Measurements from ENCODE around the gene GDPD5.
"Not testable (repeated sequence)": the region's sequence is repeated elsewhere in the genome, so short reads cannot be mapped to it uniquely, and the experiment has no call there.

Gene GDPD5

DNA sequence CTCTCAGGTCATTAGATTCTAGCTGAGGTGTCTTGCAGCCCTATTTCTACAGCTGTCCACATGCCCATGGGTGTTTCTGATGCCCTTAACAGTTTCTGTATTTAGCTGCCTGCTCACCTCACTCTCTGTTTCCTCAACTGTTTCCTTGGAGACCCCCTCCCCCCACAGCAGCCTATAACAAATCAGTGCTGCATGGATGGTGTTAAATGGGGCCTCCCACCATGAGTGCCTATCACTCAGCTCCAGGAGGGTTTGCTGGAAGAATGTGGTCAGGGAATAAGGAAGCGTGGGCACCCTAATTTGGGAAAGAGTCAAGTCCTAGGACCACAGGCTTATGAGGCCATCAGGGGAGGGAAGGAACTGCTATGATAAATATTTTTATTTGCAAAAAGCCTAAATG lies 101.3 kb downstream of the GDPD5 start:
- no peak for DNase-seq

DNA sequence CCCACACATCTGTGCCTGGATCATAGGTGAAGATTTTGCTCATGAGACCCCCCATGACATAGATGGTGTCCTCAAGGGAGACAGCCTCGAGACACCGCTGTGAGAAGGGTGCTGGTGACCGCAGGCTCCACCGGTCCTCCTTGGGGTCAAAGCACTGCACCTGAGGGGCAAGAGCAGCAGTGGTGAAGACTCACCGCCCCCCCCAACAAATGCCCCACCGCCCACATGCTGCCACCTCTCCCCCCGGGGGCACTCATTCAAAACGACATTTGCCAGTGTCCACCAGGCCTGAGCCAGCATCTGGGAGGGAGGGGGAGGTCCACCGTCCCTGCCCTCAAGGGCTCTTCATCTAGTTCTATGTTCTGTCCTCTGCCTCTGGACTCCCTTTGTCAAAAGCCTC lies 102.0 kb downstream of the GDPD5 start:
- DNase-seq = no peak

DNA sequence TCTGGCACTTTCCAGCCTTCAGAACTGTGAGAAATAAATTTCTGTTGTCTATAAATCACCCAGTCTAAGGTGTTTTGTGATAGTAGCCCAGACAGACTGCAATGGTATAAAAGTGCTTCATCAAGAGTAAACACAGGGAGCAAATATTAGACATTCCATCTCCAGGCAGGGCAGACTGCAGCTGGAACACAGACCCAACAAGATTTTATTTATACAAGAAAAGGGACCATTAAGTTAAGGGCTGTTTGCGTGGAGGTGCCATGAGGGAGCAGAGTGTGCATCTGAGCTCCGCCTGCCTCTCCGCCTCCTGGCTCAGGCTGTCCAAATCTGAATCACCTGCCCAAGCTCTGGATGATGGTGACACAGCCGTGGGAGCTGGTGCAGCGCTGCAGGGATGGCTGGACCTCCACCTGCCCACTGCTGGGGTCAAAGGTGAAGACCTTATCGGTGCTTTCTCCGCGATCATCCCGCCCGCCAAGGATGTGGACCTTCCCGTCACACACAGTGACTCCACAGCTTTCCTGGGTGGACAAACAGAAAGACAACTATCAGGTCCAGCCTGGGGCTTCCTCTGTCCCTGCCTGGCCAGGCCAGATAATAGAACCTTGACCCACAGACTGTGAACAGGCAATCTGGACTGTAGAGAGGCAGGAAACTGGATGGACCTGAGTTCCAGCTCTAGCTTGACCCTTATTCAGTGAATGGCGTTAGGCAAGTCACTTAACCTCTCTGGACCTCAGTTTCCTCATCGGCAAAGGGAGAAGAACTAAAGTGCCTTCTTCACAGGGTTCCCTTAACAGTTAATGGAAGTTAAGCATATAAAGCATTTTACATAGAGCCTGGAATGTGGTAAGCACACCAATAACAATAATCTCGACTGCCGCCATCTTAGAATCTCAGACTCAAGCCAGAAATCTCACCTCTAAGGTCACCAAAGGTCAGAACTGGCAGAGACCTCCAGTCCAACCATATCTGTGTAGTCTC lies 103.2 kb downstream of the GDPD5 start:
- peak; percentile 86 for DNase-seq

DNA sequence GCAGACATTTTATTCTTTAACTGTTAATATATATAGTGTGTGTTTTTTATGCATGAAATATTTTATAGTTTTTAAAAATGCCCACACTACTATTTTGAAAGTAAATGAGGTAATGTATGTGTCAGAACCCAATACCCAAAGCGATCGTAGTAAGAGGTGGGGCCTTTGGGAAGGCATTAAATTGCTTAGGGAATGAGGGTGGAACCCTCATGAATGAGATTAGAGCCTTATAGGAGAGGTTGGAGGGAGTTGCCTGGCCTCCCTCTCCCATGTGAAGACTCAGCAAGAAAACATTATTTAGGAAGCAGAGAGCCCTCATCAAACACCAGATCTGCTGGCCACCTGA lies 103.9 kb downstream of the GDPD5 start:
- DNase-seq = no peak

DNA sequence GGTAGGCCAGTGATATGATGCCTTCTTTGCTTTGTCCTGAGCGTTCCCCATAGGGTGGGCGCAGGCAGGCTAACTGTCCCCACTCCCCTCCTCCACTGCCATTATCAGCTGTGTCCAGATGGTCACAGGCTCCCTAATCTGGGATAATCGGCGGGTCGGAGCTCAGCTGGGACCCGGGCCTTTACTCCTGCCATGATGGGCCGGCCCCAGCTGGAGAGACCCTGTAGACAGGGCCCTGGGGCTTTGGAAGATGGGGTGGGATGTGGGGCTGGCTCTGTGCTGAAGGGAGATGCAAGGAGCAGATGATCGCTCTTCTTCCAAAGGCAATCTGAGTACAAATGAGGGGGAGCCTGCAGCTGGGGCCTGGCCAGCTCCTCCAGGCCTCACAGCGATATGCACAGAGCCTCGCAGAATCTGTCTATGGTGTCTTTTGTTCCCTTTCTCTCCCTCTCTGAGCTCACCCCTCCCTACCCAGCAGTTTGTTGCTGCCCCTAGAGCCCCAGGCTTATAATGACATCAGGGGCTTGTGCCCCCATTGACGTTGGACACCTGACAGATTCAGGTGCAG lies 104.6 kb downstream of the GDPD5 start:
- DNase-seq = no peak

DNA sequence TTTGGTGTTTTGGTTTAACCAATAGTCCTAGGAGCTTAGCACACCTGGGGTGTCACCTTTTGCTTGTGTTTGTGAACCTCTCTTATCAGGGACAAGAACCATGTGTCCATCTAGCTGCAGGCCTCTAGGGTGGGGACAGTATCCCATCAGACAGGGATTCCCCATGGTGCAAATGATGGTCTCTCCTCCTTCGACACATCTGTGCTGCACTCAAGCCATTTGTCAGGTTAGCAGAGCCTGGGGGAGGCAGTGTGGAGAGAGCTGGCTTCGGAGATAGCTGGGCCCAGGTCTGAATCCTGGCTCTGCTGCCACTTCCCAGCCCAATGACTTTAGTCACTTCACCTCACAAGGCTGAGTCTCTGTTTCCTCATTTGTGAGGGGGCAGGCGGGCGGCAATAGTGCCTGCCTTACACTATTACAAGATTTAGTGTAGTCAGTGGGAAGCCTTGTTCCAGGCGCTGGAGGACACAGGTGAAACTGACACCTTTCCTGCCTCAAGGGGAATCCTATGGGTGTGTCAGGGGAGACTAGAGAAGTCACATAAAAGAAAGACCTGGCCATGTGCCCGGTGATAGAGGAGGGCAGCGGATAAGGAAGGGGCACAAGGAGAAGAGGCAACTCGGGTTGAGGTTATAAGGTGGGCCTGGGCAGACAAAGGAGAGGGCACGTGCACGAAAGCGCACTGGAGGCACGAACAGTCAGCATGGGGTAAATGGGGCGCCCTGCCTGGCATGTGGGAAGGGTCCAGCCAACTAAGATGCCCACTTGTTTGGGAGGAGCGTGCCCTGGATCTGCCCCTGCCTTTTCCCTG lies 105.3 kb downstream of the GDPD5 start:
- DNase-seq = no peak

DNA sequence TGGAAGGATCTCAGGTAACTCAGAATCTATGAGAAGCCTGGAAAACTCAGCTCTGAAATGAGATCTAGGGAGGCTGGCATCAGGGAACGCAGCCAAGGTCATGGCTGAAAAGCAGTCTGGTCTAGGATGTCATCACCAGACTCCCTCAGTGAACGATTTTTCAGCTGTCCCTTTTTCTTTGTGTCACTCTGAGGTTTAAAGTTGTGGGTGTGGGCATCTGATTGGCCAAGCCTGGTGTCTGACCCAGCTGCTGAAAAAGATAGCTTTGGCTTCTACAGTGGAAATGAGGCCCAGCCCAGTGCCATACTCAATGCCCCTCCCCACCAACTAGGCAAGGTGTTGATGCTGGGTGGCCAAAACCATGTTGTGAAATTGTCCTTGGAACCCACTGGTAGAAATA lies 111.9 kb downstream of the GDPD5 start:
- peak; percentile 8 for DNase-seq

DNA sequence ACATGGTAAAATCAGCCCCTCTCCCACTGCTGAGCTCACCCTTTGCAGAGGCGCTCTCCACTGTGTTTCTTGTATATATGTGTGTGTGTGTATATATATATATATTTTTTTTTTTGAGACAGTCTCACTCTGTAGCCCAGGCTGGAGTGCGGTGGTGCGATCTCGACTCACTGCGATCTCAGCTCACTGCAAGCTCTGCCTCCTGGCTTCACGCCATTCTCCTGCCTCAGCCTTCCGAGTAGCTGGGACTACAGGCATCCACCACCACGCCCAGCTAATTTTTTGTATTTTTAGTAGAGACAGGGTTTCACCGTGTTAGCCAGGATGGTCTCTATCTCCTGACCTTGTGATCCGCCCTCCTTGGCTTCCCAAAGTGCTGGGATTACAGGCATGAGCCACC lies 112.6 kb downstream of the GDPD5 start:
- DNase-seq = not testable (repeated sequence)

DNA sequence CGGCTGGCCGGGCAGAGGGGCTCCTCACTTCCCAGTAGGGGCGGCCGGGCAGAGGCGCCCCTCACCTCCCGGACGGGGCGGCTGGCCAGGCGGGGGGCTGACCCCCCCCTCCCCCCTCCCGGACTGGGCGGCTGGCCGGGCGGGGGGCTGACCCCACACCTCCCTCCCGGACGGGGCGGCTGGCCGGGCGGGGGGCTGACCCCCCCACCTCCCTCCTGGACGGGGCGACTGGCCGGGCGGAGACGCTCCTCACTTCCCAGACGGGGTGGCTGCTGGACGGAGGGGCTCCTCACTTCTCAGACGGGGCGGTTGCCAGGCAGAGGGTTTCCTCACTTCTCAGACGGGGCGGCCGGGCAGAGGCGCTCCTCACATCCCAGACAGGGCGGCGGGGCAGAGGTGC lies 115.8 kb downstream of the GDPD5 start:
- not testable (repeated sequence) for DNase-seq

DNA sequence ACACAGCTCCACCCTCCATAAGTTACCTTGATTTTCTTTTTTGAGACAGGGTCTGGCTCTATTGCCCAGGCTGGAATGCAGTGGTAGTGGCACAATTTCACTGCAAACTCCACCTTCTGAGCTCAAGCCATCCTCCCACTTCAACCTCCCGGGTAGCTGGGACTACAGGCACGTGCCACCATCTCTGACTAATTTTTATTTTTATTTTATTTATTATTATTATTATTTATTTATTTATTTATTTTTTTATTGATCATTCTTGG lies 116.9 kb downstream of the GDPD5 start:
- DNase-seq = no peak

DNA sequence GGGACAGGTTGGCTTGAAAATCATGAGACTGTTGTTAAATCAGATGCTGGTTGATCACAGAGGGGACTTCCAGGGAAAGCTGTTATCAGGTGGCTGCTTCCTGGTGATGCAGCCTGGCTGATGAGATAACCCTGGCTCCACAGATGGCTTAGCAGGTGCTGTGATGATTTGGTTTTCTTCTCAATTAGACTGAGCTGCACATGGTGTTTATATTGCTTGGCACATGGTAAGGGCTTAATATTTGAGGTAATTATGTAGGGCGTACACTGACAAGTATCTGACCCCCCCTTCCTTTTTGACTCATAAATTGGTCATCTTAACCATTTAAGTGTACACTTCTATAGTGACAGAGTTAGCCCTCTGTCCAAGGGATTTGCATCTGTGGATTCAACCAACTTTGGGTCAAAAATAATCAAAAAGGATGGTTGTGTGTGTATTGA lies 119.4 kb downstream of the GDPD5 start:
- no peak for DNase-seq

DNA sequence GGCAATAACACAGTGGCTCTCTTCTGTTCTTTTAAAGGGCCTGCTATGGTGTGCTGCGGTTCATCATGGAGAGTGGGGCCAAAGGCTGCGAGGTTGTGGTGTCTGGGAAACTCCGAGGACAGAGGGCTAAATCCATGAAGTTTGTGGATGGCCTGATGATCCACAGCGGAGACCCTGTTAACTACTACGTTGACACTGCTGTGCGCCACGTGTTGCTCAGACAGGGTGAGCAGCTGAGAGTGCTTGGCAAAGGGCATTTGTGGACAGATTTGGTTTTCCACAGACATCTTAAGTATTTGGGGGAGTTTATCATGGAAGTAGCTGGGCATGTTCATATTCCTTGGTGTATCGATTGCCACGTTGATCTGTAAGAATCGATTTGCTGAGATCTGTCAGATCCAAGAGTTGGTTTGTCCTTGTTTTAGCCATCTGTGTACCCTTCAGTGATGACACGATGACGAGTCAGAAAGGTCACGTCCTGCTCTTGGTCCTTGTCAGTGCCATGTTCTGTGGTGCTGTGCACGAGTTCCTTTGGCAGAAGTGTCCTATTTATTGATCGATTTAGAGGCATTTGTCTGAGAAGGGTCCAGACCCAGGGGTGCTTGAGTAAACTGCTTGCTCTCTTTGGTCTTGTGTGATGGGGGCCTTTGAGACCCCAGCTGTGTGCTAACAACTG lies 121.6 kb downstream of the GDPD5 start:
- no peak for DNase-seq

DNA sequence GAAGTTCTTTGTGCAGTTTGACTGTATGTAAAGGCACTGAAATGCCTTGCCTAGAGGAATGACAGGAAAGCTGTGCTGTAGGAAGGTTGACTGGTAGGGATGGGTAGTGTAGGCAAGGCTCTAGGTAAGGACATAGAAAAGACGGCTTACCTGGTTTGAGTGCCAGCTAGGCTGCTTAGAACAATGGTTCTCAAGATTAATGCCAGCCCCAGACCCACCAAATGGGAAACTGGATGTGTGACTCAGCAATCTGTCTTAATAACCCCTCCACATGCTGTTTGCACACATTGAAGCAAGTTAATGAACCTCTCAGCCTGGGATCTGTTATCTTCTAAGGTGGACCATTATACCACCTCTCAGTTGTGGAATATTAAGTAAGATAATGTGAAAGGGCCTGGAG lies 122.7 kb downstream of the GDPD5 start:
- DNase-seq = no peak

DNA sequence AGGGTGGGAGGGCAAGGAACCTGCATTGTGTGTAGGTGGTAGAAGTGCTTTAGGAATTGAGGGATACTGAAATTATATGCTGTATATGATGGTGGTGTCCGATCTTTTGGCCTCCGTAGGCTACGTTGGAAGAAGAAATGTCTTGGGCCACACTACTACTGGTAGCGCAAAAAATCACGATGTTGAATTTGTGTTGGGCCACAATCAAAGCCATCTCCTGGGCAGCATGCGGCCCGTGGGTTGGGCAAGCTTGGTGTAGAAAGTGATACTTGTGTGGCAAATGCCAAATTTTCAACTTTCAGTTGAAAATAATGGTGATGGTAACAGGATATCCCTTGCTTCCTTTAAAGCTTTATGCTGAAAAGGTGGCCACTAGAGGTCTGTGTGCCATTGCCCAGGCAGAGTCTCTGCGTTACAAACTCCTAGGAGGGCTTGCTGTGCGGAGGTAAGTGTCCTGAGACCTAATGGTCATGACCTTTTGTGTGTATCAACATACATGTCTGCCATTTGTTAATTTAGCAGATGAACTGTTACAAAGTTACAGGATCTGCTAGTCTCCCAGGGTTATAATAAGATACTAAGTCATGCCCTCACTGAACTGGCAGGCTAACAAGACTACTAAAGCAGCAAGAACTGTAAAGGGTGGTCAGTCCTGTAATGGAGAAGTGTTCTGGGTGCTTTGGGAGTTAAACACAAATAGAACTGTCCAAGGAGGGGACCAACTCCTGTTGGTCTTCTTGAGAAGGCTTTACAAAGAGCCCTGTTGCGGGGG lies 123.6 kb downstream of the GDPD5 start:
- no peak for DNase-seq

DNA sequence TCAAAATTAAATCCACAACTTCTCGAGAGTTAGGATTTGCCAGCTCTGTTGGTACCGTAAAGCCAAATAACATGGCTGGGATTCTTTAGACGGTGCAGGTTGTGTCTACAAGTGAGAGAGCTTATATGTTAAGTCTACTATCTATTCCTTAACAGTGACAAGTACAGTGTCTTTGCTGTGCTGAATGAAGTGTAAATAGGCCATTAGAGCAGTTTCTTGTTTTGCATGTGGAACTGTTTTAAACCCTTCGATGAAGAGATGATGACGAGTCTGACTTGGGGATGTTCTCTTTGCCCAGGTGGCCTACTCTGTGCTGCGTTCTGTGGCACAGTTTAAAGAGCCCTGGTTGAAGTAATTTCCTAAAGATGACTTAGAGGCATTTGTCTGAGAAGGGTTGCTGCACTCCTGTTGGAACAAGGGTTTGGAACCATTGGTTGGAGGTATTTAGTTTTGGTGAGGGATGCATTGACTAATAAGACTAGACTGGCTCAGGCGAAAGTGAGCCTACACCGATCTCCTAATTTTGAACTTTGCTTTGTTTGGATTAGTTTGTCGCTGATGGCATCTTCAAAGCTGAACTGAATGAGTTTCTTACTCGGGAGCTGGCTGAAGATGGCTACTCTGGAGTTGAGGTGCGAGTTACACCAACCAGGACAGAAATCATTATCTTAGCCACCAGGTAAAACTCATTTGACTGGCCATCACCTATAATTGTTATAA lies 125.4 kb downstream of the GDPD5 start:
- DNase-seq = no peak

DNA sequence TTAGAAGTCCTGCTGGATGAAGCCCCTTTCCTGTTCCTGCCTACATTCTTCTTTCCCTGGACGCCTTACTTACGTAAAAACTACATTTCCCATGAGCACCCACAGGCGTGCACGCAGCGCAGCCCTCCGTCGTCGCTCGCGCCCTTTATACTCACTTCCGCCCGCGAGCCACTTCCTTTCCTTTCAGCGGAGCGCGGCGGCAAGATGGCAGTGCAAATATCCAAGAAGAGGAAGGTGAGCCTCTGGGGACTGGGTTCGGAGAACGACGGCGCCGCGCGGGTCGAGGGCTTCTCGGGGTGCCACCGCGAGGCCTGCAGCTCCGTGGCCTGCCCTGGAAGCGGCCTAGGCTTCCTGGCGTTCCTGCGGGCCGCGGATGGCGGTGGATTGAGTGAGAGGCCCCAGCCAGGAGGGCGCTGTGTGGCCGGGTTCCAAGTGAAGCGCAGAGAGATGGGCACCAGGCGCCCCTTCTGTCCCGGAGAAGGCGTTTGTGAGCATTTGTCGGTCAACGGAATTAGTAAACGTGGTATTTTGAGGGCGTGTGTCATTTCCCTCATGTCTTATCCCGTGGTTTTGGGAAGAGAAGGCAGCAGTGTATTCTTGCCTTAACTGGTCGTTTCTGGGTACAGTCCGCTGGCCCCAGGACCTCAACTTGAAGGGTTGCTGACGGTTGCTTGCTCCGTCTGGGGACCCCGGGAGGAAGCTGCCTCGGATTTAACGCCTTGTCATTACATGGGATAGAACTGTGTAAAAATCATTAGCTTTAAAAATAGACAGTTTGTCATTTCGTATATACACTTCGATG lies 126.2 kb downstream of the GDPD5 start, which contains the start of gene RPS3:
Gene RPS3, plus strand, starts transcription at position 175 of the 802 bp plus-strand sequence. Its CDS starts 30 bp downstream, at position 205.
- DNase-seq = peak; percentile 94

DNA sequence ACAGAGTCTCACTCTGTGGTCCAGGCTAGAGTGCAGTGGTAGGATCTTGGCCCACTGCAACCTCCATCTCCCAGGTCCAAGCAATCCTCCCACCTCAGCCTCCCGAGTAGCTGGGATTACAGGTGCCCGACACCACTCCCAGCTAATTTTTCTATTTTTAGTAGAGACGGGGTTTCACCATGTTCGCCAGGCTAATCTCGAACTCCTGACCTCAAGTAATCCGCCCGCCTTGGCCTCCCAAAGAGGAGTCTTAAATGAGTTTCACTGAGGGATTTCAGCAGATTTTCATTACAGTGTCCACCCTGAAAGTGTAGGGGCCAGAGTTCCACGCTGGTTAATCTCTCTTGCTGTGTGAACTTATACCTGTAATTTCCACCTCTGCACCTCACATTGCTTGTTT lies 126.8 kb downstream of the GDPD5 start:
- DNase-seq = no peak

DNA sequence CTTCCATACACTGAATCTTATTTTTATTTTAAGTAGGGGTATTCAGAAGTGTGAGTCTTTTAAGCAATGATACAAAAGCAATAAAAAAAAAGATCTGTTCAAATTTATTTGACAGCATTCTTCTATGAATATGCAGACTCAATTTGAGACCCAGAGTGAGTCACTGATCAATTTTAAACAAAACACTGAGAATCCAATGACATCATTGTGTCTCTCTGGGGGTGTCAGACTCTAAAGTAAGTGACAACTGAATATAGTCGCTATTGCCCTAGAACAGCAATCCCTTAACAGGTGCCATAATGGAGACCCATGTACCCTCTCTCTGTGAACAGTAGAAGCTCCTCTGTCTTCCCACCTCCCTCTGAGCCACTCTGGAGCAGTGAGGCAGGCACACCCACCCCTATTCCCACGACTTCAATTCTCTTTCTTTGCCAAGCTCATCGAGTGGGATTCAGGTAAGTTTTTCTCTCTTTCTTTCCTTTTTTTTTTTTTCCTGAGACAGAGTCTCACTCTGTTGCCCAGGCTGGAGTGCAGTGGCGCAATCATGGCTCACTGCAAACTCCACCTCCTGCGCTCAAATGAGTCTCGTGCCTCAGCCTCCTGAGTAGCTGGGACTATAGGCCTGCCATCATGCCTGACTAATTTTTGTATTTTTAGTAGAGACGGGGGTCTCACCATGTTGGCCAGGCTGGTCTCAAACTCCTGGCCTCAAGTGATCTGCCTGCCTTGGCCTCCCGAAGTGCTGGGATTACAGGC lies 131.5 kb downstream of the GDPD5 start:
- DNase-seq = no peak

DNA sequence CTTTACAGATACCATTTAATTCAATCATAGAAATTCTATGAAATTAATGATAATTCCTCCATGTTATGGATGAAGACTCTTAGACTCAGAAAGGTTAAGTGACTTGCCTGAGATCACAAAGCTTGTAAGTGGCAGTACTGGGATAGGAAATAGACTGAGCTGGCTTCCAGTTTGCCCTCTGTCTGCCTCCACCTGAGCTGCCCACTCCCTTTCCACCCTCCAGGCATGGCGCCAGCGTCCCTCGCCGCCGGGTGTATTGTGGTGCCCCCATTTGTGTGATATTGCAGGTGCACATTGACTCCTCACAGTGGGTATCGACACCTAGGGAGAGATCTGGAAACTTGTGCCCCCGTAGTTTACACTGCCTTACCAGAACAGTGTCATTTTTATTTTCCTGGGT lies 135.8 kb downstream of the GDPD5 start:
- no peak for DNase-seq

DNA sequence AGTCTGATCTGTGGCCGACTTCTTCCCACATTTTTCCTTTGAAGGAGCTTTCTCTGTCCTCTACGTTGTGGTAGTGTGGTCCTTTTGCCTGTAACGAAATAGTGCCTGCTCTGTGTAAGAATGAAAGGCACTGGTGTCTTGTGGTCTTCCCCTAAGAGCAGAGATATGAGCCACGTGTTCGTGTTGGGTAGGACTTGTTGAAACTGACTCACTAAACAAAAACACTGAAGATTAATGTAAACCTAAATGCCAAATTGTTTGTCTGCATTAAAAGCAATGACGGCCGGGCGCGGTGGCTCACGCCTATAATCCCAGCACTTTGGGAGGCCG lies 136.5 kb downstream of the GDPD5 start:
- DNase-seq = no peak

Data from SHP77 treated with DMSO at 0.1 percent for 48 hours (cell line).